CD4-positive, alpha-beta T cell treated with Interleukin-15 for 4 hours (primary cell): Measurements from ENCODE around the gene TEX48.

ENCODE experiments used
- DNase-seq: peaks from one replicate; pipeline ENCODE4 v3.0.0-alpha.2; 2020; ENCODE audit warnings: low spot score

TEX48 gene

GRCh38 chr9:114666851-114667250, 15.1 kb downstream of the TEX48 start:
- no peak for DNase-seq

- no peak for DNase-seq
Measured at GRCh38 chr9:114666401-114666800, 15.6 kb downstream of the TEX48 start.

GRCh38 chr9:114664181-114664580, 17.8 kb downstream of the TEX48 start:
- no peak for DNase-seq

GRCh38 chr9:114662081-114662989, 19.7 kb downstream of the TEX48 start:
- peak; percentile 65 for DNase-seq

GRCh38 chr9:114657705-114658104, 24.3 kb downstream of the TEX48 start, which contains the start of gene TEX53:
TSS of gene TEX53 (minus strand) at chr9:114657805. CDS start at chr9:114657774, 31 bp downstream.
- no peak for DNase-seq

GRCh38 chr9:114656301-114656700, 25.7 kb downstream of the TEX48 start:
- DNase-seq = no peak

- DNase-seq = no peak
Measured at GRCh38 chr9:114655689-114656088, 26.3 kb downstream of the TEX48 start.

- peak; percentile 85 for DNase-seq
Measured at GRCh38 chr9:114653556-114654159, 28.3 kb downstream of the TEX48 start.

- DNase-seq = no peak
Measured at GRCh38 chr9:114652776-114653555, 29.0 kb downstream of the TEX48 start.

GRCh38 chr9:114643896-114644295, 38.1 kb downstream of the TEX48 start:
- DNase-seq = no peak

- no peak for DNase-seq
Measured at GRCh38 chr9:114643001-114643400, 39.0 kb downstream of the TEX48 start.

GRCh38 chr9:114641967-114642366, 40.0 kb downstream of the TEX48 start:
- DNase-seq = no peak

- no peak for DNase-seq
Measured at GRCh38 chr9:114638404-114638803, 43.6 kb downstream of the TEX48 start.

- DNase-seq = no peak
Measured at GRCh38 chr9:114634387-114634786, 47.6 kb downstream of the TEX48 start.

GRCh38 chr9:114633438-114634089, 48.4 kb downstream of the TEX48 start:
- DNase-seq = no peak

GRCh38 chr9:114631166-114631565, 50.8 kb downstream of the TEX48 start:
- DNase-seq = no peak

- DNase-seq = no peak
Measured at GRCh38 chr9:114629563-114630090, 52.4 kb downstream of the TEX48 start.

- DNase-seq = no peak
Measured at GRCh38 chr9:114627553-114627952, 54.4 kb downstream of the TEX48 start.

- no peak for DNase-seq
Measured at GRCh38 chr9:114626415-114627020, 55.5 kb downstream of the TEX48 start.

GRCh38 chr9:114624677-114625076, 57.3 kb downstream of the TEX48 start:
- DNase-seq = no peak

- DNase-seq = no peak
Measured at GRCh38 chr9:114621975-114622609, 59.9 kb downstream of the TEX48 start.
